Measurements from ENCODE around the gene ZFAND6.
"Not testable (repeated sequence)": the region's sequence is repeated elsewhere in the genome, so short reads cannot be mapped to it uniquely, and the experiment has no call there.

Gene ZFAND6

DNA sequence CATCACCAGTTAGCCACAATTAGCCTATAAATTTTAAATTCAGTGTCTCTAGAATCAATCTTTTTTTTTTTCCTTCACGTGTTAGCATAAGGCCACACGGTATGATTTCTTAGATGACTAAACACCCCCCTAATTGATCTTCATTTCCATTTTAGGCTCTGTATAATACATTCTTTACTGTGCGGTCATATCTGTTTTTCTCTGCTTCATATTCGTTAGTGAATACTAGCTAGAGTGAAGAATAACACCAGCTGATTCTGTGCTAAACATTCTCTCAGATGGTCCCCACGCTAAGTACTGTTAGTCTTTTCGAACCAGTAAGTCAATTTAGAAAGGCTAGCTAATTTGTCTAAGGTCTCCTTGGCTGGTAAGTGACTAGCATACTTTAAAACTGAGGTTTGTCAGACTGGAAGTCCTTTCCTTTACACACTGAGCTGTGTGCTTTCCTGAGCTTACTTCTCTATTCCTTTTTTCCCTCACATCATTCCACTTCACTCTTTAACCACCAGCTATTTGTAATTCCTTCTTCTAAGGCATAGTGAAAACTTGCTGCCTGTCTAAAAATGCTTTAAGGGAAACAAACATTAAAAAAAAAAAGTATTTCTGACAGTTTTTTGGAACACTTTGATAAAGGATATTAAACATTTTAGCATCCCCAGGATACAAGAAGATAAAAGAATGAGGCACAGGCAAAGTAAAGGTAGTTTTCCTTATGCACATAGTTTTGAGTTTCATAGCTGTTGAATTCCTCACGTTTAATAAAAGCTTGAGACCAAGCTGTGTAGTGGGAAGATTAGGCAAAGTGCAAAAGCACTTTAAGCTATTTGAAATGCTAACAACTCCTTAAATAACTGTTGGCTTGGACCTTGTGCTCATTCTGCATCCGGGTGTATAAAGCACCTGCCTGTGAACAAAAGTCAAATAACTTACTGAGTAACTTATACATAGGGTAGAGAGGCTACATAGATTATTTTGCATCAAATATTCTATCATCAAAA, 17.1 kb downstream of the ZFAND6 start:
- Histone ChIP-seq H3K27me3 (ENCODE audit: low read depth, low read length) (no peaks in the 10 kb centered on the region), H3K36me3 (ENCODE audit: control insufficient read depth in 1 of 2, insufficient read depth in 2 of 2, low read length in 2 of 2) (no peaks in the 10 kb centered on the region), H3K27ac (ENCODE audit: low read length) (peak overlapping the region; percentile 47), H3K4me3 (ENCODE audit: low read depth in 1 of 2, low read length in 2 of 2) (no peak overlapping the region), H3K4me1 (ENCODE audit: control insufficient read depth in 1 of 2, insufficient read depth in 2 of 2, low read length in 2 of 2) (peaks cover 4 to 31% of the 10 kb centered on the region in 2 donors), H3K9me3 (ENCODE audit: control insufficient read depth in 1 of 2, low read length in 2 of 2) (no peaks in the 10 kb centered on the region)

DNA sequence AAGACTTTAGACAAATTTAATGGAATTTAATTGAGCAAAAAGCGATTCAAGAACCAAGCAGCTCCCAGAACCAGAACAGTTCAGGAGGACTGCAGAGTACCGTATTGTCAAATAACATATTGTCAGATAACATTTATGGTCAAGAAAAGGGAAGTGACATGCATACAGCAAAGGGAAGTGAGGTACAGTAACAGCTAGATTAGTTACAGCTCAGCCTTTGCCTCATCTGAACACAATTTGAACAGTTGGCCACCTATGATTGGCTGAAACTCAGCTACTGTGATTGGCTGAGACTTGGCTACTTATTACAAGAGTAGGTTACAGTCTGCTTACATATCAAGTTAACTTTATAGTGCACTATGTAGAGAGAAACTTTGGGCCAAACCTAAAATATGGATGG, 21.9 kb downstream of the ZFAND6 start:
- H3K4me1 ChIP-seq (ENCODE audit: control insufficient read depth in 1 of 2, insufficient read depth in 2 of 2, low read length in 2 of 2) = peaks cover 4 to 10% of the 10 kb centered on the region in 2 donors
- no peak overlapping the region for H3K4me3 ChIP-seq (ENCODE audit: low read depth in 1 of 2, low read length in 2 of 2)
- no peaks in the 10 kb centered on the region for H3K9me3 ChIP-seq (ENCODE audit: control insufficient read depth in 1 of 2, low read length in 2 of 2)
- H3K27ac ChIP-seq (ENCODE audit: low read length) = no peak overlapping the region
- H3K36me3 ChIP-seq (ENCODE audit: control insufficient read depth in 1 of 2, insufficient read depth in 2 of 2, low read length in 2 of 2) = no peaks in the 10 kb centered on the region
- H3K27me3 ChIP-seq (ENCODE audit: low read depth, low read length) = no peaks in the 10 kb centered on the region

DNA sequence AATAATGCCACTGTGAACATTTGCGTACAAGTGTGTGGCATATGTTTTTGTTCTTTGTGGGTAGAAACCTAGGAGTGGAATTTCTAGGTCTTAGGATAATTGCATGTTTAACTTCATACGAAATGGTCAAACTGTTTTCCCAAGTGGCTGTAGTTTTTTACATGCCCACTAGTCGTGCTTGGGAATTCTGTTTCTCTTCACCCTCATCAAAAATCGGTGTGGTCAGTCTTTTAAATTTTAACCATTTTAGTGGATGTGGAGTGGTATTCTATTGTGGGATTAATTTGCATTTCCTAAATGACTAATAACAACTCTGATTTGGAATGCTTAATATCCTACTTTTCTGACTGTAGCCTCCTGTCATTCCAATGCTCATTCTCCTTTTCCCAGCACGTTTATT, 27.6 kb downstream of the ZFAND6 start:
- H3K36me3 ChIP-seq (ENCODE audit: control insufficient read depth in 1 of 2, insufficient read depth in 2 of 2, low read length in 2 of 2) = no peaks in the 10 kb centered on the region
- H3K4me3 ChIP-seq (ENCODE audit: low read depth in 1 of 2, low read length in 2 of 2) = no peak overlapping the region
- peaks cover 0 to 4% of the 10 kb centered on the region in 2 donors for H3K4me1 ChIP-seq (ENCODE audit: control insufficient read depth in 1 of 2, insufficient read depth in 2 of 2, low read length in 2 of 2)
- no peaks in the 10 kb centered on the region for H3K27me3 ChIP-seq (ENCODE audit: low read depth, low read length)
- no peak overlapping the region for H3K27ac ChIP-seq (ENCODE audit: low read length)
- H3K9me3 ChIP-seq (ENCODE audit: control insufficient read depth in 1 of 2, low read length in 2 of 2) = no peaks in the 10 kb centered on the region

DNA sequence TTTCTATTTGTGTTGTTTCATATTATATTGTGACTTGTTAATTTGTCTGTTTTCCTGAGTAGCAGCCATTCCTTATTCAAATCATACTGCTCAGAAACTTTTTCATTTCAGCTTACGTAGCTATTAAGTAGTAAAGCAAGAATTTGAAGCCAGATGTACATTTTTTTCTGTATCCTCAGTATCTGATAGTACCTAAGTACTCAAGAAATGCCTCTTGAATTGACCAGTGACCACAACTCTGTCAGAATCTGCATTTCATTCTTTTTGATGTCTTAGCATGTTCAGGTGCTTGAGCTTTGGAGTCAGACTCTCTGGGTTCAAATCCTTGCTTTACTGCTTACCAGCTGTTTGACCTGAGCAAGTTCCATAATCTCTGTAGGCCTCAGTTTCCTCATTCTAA, 30.6 kb downstream of the ZFAND6 start:
- no peaks in the 10 kb centered on the region for H3K9me3 ChIP-seq (ENCODE audit: control insufficient read depth in 1 of 2, low read length in 2 of 2)
- H3K4me3 ChIP-seq (ENCODE audit: low read depth in 1 of 2, low read length in 2 of 2) = no peak overlapping the region
- peaks cover 0 to 4% of the 10 kb centered on the region in 2 donors for H3K4me1 ChIP-seq (ENCODE audit: control insufficient read depth in 1 of 2, insufficient read depth in 2 of 2, low read length in 2 of 2)
- no peaks in the 10 kb centered on the region for H3K27me3 ChIP-seq (ENCODE audit: low read depth, low read length)
- H3K27ac ChIP-seq (ENCODE audit: low read length) = no peak overlapping the region
- H3K36me3 ChIP-seq (ENCODE audit: control insufficient read depth in 1 of 2, insufficient read depth in 2 of 2, low read length in 2 of 2) = no peaks in the 10 kb centered on the region

DNA sequence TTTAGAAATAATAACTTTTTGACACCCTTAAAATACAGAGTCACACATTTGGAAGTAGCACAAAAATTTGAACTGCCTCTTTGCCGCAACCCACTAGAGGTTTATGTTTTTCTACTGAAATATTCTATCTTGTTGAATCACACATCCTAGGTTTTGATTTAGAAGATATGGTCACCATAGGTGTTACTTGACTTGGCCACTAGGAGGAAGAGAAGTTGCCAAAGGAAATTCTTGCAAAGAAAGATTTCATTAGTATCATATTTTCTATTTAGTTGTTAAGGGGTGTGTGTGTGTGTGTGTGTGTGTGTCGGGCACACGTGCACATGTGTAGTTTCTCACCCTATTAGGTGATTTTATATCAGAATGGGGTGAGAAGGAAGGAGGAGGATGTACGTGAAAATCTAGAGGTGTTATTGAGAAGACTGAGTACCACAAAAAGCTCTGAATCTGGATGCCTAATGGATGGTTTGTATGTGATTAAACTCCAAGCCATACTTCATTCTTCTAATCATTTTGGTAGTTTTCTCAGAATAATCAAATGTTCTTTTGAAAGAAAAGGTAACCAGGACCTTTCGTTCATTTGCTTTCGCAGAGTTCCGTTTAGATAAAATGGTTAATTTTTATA, 31.5 kb downstream of the ZFAND6 start:
- no peaks in the 10 kb centered on the region for H3K9me3 ChIP-seq (ENCODE audit: control insufficient read depth in 1 of 2, low read length in 2 of 2)
- no peak overlapping the region for H3K4me3 ChIP-seq (ENCODE audit: low read depth in 1 of 2, low read length in 2 of 2)
- H3K27me3 ChIP-seq (ENCODE audit: low read depth, low read length) = no peaks in the 10 kb centered on the region
- no peaks in the 10 kb centered on the region for H3K36me3 ChIP-seq (ENCODE audit: control insufficient read depth in 1 of 2, insufficient read depth in 2 of 2, low read length in 2 of 2)
- no peak overlapping the region for H3K27ac ChIP-seq (ENCODE audit: low read length)
- peaks cover 0 to 5% of the 10 kb centered on the region in 2 donors for H3K4me1 ChIP-seq (ENCODE audit: control insufficient read depth in 1 of 2, insufficient read depth in 2 of 2, low read length in 2 of 2)

DNA sequence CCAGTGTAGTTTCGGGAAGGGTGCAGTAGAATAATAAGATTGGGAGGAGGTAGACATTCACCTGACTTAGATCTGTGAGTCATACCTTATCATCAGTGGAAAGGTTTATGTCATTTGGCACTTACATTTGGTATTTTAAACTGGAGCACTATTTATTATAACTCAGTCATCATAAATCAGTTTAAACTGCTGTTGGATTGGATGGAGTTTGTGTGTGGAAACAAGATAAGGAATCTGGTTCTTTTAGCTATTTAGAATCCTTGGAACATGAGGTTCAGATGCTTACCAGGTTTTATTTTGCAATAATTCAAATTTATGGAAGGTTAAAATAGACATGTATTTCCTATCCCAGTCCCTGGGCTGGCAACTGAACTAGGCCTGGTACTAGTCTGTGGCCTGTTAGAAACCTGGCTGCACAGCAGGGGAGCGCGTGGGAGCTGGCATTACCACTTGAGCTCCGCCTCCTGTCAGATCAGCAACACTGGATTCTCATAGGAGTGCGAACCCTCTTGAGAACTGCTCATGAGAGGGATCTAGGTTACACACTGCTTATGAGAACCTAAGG, 34.5 kb downstream of the ZFAND6 start:
- no peaks in the 10 kb centered on the region for H3K27me3 ChIP-seq (ENCODE audit: low read depth, low read length)
- no peaks in the 10 kb centered on the region for H3K36me3 ChIP-seq (ENCODE audit: control insufficient read depth in 1 of 2, insufficient read depth in 2 of 2, low read length in 2 of 2)
- no peak overlapping the region for H3K27ac ChIP-seq (ENCODE audit: low read length)
- H3K4me3 ChIP-seq (ENCODE audit: low read depth in 1 of 2, low read length in 2 of 2) = no peak overlapping the region
- H3K9me3 ChIP-seq (ENCODE audit: control insufficient read depth in 1 of 2, low read length in 2 of 2) = no peaks in the 10 kb centered on the region
- H3K4me1 ChIP-seq (ENCODE audit: control insufficient read depth in 1 of 2, insufficient read depth in 2 of 2, low read length in 2 of 2) = peaks cover 0 to 4% of the 10 kb centered on the region in 2 donors

DNA sequence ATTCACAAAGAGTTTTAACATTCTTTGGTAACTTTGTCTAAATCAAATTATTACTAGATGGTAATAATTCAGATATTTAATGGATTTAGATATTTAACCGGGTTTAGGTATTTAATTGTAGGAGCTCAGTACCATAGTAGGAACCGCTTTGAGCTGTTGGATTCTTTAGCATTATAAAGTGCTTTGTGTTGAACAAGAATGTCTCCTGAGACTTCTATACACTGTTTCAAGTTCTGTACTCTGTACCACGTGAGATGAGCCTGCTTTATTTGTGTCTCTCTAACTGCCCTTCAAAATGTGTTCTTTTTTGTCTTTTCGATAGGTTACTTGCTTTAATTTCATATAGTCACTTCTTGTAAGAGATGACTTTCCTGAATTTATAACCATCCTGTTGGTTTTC, 36.0 kb downstream of the ZFAND6 start:
- H3K4me1 ChIP-seq (ENCODE audit: control insufficient read depth in 1 of 2, insufficient read depth in 2 of 2, low read length in 2 of 2) = peaks cover 0 to 4% of the 10 kb centered on the region in 2 donors
- H3K4me3 ChIP-seq (ENCODE audit: low read depth in 1 of 2, low read length in 2 of 2) = no peak overlapping the region
- H3K36me3 ChIP-seq (ENCODE audit: control insufficient read depth in 1 of 2, insufficient read depth in 2 of 2, low read length in 2 of 2) = no peaks in the 10 kb centered on the region
- no peaks in the 10 kb centered on the region for H3K27me3 ChIP-seq (ENCODE audit: low read depth, low read length)
- H3K27ac ChIP-seq (ENCODE audit: low read length) = no peak overlapping the region
- H3K9me3 ChIP-seq (ENCODE audit: control insufficient read depth in 1 of 2, low read length in 2 of 2) = no peaks in the 10 kb centered on the region

DNA sequence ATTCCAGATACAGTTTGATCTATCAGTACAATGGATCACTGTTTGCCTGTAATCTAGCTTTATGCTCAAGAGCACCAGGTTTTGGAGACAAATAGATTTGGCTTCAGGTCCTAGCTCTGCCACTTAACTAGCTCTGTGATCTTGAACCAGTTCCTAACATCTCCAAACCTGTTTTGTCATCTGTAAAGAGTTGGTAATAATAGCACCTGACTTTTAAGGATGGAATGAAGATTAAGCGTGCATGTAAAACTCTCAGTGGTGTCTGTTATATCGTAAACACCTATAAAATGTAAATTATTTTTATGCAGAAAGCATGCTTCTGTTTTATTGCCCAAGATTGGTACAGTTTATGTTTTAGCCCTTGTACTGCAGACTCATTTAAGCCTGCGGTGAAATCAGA, 36.5 kb downstream of the ZFAND6 start:
- H3K27ac ChIP-seq (ENCODE audit: low read length) = no peak overlapping the region
- H3K36me3 ChIP-seq (ENCODE audit: control insufficient read depth in 1 of 2, insufficient read depth in 2 of 2, low read length in 2 of 2) = no peaks in the 10 kb centered on the region
- peaks cover 0 to 4% of the 10 kb centered on the region in 2 donors for H3K4me1 ChIP-seq (ENCODE audit: control insufficient read depth in 1 of 2, insufficient read depth in 2 of 2, low read length in 2 of 2)
- no peaks in the 10 kb centered on the region for H3K9me3 ChIP-seq (ENCODE audit: control insufficient read depth in 1 of 2, low read length in 2 of 2)
- no peak overlapping the region for H3K4me3 ChIP-seq (ENCODE audit: low read depth in 1 of 2, low read length in 2 of 2)
- no peaks in the 10 kb centered on the region for H3K27me3 ChIP-seq (ENCODE audit: low read depth, low read length)

DNA sequence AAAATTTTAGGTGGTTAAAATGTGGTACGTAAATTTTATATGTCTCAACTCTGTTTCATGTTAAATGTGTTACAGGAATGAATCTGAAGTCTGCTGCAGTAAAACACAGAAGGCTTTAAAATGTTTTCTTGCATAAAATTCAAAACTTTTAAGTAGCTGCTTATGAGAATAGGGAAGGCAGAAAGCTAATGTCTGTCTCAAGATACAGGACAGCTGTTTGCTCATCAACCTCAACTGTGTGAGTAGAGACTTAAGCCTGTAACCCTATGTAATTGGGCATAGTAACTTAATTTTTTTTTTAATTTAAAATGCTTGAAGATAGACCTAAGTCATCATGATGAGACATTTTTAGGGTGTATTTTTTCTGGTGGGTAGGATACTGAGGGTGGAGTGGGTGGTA, 38.9 kb downstream of the ZFAND6 start:
- H3K9me3 ChIP-seq (ENCODE audit: control insufficient read depth in 1 of 2, low read length in 2 of 2) = no peaks in the 10 kb centered on the region

DNA sequence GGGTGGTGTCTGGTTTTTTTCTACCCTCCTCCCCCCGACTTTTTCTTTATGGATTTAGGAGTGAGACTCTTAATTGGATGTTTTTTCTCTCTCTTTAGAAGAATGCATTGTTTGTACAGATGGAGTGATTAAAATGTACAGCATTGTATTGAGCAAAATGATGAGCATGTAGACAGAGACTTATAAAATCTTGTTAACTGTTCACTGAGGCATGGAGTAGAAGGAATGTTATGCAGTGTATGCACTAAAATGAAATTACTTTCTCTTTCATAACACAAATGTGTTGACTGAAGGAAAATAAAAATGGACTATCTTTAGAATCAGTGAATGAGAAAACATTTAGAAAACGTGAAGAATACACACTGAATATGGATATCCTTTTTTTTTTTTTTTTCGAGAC, 39.8 kb downstream of the ZFAND6 start:
- Histone ChIP-seq H3K27me3 (ENCODE audit: low read depth, low read length) (no peaks in the 10 kb centered on the region), H3K4me3 (ENCODE audit: low read depth in 1 of 2, low read length in 2 of 2) (no peak overlapping the region), H3K36me3 (ENCODE audit: control insufficient read depth in 1 of 2, insufficient read depth in 2 of 2, low read length in 2 of 2) (no peaks in the 10 kb centered on the region), H3K27ac (ENCODE audit: low read length) (no peak overlapping the region), H3K9me3 (ENCODE audit: control insufficient read depth in 1 of 2, low read length in 2 of 2) (no peaks in the 10 kb centered on the region), H3K4me1 (ENCODE audit: control insufficient read depth in 1 of 2, insufficient read depth in 2 of 2, low read length in 2 of 2) (peaks cover 0 to 4% of the 10 kb centered on the region in 2 donors)

More for the DNA sequence above, 38.9 kb downstream of the ZFAND6 start:
- Histone ChIP-seq H3K36me3 (ENCODE audit: control insufficient read depth in 1 of 2, insufficient read depth in 2 of 2, low read length in 2 of 2) (no peaks in the 10 kb centered on the region), H3K4me3 (ENCODE audit: low read depth in 1 of 2, low read length in 2 of 2) (no peak overlapping the region), H3K27me3 (ENCODE audit: low read depth, low read length) (no peaks in the 10 kb centered on the region), H3K27ac (ENCODE audit: low read length) (no peak overlapping the region), H3K4me1 (ENCODE audit: control insufficient read depth in 1 of 2, insufficient read depth in 2 of 2, low read length in 2 of 2) (peaks cover 0 to 4% of the 10 kb centered on the region in 2 donors)

DNA sequence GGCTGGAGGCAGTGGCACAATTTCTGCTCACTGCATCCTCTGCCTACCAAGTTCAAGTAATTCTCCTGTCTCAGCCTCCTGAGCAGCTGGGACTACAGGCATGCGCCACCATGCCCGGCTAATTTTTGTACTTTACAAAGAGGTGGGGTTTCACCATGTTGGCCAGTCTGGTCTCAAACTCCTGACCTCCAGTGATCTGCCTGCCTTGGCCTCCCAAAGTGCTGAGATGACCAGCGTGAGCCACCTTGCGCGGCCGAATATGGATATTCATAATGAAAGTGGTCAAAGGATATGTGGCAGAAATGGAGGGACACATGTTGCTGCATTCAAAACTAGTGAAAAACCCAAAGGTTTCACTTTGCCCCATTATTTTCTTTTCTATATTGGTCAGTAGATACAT, 40.2 kb downstream of the ZFAND6 start:
- H3K4me3 ChIP-seq (ENCODE audit: low read depth in 1 of 2, low read length in 2 of 2); H3K4me1 ChIP-seq (ENCODE audit: control insufficient read depth in 1 of 2, insufficient read depth in 2 of 2, low read length in 2 of 2); H3K36me3 ChIP-seq (ENCODE audit: control insufficient read depth in 1 of 2, insufficient read depth in 2 of 2, low read length in 2 of 2); H3K27me3 ChIP-seq (ENCODE audit: low read depth, low read length); H3K27ac ChIP-seq (ENCODE audit: low read length); H3K9me3 ChIP-seq (ENCODE audit: control insufficient read depth in 1 of 2, low read length in 2 of 2): not testable (repeated sequence)
